Hepatic stellate cell (primary cell): ENCODE data around the gene SELENOI.

Source experiments
- DNase-seq: peaks from one replicate; pipeline ENCODE4 v3.0.0; 2011; ENCODE audit warnings: low spot score

SELENOI gene

DNA sequence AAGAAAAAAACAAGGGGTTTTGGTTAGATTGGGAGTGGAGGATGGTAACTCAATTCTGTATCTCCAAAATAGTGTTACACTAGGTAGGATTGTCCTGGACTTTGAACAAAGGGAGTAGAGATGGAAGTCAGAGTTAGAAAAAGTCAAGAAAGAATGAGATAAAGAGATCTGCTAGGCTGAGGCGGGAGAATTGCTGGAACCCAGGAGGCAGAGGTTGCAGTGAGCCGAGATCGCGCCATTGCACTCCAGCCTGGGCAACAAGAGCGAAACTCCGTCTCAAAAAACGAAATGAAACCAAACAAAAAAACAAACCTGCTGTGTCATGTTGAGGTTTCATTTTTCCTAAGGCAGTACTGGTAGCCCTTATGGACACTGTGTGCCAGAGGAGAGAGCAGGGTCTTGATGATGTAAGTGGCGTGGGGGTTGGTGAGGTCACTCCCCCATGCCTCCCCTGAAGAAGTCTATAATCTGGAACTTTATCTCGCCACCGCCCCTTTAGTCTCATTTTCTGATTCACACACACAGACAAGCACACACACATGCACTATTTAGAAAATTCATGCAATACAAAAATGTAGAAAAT, 66.2 kb downstream of the SELENOI start:
- no peak for DNase-seq

DNA sequence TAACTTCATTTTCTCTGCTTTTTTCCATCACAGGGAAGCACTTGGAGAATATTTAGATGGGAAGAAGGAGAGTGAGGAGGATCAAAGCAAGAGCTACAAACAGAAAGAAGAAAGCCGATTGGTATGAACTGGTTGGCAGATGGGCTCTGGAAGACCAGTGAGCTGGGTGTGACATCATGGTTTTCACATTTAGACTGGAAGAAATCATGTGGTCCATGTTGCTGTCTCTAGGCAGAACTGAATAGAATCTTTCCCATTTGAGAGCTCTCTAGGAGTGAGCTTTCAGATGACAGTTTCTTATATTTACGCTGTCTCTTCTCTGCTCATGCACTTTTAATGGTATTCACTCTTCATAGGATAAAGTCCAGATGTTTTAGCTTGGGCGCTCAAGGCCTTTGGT, 68.4 kb downstream of the SELENOI start:
- DNase-seq = no peak

DNA sequence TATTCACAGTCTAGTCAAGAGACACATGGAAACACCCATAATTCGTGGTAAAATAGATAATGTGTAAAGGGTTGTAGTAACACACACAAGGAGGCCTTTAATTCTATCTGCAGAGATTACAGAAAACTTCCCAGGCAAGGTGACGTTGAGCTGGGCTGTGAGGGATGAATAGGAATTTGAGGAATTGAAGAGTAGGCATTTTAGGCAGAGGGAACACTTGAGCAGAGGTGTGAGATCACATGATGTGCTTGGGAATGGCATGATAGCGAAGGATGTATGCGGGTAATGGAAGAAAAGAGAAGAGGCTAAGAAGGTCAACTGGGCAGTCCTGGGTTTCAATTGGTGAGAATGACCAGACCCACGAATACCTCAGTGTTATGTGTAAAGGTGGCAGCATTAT, 76.0 kb downstream of the SELENOI start:
- DNase-seq = no peak

DNA sequence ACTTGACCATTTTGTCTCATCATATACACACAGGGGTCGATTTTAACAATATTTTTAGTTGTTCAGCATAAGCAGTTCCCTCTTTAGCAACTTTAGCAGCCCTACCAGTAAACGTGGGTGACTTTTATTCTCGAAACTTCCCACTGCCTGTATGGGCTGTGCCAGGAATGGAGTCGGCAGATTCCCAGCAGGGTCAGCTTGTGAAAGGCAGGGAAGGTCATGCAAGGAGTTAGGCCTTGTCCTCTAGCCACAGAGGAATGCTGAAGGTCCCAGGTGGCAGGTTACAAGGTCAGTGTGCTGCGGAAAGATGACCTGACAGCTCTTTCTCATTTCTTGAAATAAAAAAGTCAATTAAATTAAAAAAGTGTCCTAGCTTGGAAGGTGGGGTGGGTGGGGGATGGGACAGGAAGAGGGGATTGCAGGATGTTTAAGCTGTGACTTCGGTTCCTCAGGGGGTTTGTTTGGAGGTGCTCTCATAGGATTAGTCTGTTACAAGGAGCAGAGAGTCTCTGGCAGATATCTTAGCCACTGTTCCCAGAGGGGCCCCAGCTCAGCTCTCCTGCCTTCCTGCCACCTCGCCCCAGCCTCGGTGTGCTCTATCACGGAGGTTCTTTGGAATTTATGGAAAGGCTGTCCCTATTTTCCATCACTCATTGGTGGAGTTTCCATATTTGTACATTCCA, 77.1 kb downstream of the SELENOI start:
- DNase-seq = no peak

DNA sequence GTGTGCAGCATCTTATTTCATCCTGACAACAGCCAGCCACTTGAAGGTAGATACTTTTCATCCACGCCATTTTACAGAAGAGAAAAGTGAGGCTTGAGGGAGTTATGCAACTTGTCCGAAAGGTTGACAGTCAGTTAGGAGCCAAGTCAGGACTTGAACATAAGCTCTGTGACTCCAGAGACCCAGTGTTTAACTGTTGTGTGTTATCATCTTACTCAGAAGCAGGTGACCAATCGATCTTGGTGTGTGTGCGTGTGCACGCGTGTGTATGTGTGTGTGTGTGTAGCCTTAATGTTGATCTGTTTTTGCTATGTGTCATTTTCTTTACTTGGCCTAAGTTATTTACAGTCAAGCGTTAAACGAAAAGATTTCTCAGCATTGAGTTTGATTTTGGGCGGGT, 77.8 kb downstream of the SELENOI start:
- no peak for DNase-seq

DNA sequence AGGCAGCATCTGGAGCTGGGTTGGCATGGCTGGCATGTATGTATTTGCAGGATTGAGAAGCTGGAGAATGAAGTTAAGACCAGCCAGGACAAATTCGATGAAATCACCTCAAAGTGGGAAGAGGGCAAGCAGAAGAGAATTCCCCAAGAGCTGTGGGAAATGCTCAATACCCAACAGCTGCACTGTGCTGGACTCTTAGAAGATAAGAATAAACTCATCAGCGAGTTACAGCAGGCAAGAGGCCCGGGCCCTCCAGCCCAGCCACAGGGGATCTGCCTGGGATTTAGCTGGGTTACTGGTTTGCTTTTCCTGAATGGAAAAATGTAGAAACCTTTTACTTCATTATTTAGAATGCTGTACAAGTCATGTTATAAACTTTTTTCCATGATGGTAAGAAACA, 78.3 kb downstream of the SELENOI start:
- DNase-seq = no peak

DNA sequence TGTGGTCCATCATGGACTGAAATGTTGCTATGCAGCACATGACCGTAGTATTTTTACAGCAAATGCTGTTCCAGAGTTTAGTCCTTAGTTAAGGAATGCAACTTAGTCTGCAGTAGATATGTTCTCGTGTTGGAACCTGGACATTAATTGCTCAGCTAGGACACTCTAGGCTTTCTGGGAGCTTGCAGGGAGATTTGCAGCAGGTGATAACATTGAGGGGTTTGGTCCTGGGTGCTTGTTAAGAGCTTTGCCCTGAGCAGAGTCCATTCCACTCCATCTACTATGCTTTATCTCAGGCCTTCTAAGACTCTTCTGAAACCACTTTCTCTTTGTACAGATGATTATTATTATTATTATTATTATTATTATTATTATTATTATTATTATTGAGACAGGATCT, 82.9 kb downstream of the SELENOI start:
- DNase-seq = no peak

DNA sequence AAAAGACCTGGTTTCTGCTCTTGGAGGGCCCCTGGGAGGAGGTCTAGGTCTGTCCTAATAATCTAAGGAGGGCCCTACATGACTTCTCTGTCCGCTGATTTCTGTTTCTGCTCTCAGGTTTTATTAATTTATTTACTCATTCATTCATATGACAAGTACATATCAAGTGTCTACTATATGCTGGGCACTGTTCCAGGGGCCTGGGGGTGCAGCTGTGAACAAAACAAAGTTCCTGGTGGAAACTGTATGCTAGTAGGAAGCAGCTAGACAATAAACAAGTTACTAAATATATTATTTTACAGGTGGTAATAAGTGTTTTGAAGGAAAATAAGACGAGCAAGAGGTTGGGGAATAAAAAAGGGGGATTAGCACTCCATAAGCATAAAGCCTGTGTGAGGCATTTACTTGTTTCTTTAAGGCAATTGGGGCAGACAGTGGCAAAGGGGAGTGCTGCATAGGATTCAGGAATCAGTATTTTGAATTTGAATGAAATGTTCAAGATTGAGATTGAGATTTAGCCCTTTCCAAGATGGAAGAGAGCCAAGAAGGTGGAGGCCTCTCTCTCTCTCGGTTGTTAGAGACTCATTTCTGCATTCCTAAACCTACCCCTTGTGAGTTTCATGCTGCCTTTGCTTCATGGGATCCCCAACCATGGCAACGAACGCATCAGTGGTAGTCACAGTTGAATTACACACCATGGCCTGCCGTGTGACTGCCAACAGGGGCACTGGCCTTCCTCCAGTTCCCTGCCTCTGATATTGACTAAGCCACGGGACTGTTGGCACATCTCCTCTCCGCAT, 84.0 kb downstream of the SELENOI start:
- DNase-seq = no peak

DNA sequence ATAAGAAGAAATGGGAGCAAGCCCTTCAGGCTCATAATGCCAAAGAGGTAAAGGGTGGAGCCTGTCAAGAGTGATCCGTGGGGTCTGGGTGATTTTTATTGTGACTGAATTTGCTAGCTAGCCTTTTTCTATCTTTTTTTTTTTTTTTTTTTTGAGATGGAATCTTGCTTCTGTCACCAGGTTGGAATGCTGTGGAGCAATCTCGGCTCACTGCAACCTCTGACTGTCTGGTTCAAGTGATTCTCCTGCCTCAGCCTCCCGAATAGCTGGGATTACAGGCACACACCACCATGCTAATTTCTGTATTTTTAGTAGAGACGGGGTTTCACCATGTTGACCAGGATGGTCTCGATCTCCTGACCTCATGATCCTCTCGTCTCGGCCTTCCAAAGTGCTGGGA, 84.9 kb downstream of the SELENOI start:
- DNase-seq = no peak

DNA sequence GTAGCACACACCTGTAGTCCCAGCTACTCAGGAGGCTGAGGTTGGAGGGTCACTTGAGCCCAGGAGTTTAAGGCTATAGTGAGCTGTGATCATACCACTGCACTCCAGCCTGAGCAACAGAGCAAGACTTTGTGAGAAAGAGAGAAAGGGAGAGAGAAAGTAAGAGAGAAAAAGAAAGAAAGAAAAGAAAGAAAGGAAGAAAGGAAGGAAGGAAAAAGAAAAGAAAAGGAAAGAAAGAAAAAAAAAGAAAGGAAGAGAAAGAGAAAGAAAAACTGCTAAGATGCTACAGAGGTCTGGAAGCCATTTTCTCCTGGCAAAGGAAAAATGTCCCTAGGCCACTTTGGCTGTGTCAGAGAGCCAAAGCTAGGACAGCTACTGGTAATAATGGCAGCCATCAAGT, 86.4 kb downstream of the SELENOI start:
- no peak for DNase-seq

DNA sequence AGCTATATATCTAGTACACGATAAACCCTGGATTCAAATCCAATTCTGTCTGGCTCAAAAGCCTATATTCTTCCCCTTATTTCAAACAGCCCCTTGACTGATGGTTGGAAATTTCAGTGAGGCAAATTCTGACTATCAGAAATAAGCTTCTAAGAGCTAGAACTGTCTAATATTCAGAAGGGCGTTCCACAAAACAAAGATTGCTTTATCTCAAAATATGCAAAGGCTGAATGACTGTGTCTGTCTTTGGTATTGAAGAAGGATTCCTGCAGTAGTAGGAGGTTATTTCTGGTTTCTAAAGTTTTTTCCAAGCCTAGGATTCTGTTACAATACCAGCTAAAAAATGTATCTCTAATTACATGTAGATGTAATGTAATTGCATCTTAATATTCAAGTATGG, 86.9 kb downstream of the SELENOI start:
- no peak for DNase-seq

DNA sequence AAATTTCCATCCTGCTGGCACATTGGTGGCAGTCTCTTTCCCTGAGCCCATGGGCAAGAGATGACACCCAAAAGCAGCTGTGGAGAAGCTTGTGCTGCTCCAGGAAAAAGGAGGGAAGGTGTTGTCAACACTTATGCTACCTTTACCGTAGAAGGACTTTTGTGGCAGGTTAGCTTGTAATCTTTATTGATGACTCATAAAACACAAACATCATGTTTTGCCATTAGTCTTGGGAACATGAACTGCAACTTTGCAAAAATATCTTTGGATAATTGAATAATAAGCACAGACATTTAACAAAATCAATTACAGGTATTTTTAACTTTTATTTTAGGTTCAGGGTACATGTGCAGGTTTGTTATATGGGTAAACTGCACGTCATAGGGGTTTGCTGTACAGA, 89.2 kb downstream of the SELENOI start:
- no peak for DNase-seq

DNA sequence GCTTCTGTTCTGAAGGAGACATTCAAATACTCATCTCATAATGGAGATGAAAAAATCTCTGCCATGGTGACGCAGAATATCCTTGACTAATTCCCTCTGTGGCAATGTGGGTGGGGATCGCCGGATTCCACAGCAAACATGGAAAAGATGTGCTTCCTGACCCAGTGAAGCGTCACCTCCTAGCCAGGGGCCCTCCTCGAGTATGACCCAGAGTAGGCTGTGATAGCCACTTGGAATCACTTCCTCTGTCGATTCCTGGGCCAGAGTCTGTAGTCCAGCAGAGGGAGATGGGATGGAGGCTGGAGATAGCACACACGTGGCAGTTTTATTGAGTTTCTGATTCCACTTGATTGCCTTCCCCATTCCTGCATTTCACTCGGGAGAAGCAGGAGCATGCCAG, 92.6 kb downstream of the SELENOI start:
- peak; percentile 41 for DNase-seq

DNA sequence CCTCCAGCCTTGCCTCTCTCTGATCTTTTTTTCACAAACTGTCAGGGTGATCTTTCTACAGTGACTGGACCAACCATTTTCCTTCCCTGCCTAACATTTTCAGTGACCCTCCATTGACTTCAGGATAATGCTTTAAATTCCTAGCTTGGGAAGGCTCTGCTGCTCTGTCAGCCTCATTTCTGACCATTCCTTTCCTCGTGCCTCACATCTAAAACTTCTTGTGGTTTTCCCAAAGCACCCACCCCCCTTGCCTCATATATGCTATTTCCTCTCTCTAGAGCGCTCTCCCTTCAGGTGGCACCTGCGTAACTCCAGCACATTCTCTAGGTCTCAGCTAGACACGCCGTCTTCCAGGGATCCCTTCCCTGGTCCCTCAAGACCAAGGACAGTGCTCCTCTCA, 93.0 kb downstream of the SELENOI start:
- no peak for DNase-seq

DNA sequence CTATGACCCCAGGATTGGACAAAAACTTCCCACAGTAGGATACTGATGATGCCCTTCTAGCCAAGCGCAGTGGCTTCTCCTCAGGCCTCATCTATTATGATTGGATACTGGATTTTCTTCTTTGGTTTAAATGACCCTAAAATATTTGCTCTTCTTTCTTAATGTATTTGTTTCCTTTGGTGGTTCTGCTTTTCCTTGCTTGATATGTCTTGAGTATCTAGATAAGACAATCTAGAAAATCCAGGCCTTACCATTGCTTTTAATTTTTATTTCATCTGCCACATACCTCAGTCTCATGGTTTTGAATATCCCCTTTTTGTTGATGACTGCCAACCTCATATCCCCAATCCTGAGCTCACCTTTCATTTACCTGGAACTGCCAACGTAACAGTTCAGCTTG, 96.4 kb downstream of the SELENOI start:
- no peak for DNase-seq

DNA sequence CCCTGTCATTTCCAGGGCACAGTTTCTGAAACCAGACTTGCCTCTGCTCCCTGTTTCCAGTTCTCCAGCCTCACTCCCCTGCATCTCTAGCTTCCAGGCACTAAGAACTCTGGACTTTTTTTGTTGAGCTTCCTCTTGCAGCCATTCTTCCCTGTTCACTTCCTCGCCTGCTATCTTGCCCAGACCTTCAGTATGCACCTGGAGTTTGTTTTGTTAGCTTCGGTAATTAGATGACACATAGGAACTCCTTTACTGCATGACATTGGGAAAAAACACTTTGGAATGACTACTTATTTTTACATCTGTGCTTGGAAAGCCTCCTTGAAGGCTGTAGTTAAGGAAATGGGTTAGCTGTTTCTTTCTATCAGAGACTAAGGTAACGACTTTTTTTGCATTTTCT, 96.8 kb downstream of the SELENOI start:
- no peak for DNase-seq

DNA sequence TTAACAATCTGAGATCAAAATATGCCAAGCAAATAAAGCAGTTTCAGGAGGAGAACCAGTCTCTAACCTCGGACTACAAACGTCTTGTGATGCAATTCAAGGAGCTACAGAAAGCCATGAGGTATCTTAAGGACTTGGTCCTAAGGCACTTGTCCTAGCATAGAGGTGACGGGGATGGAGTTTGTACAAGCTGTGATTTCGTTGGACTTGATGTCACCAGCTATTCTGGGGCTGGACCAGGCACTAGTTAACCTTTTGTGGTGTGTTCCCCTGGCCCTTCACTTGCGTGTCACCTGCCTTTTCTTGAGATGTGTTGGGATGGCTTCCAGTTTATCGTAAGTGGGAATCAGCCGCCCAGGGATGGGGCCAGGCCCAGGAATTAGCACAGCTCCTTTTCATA, 98.3 kb downstream of the SELENOI start:
- no peak for DNase-seq
